Tibial nerve (tissue), 3 donors: ENCODE data around the gene DDI1.

Source experiments
- CTCF ChIP-seq, 5 experiments: fragments of 200-600 bp in 3 of 5; fragments of 450-650 bp in 2 of 5; sonication (generic) in 3 of 5; IDR thresholded peaks; one replicate each; pipeline ENCODE4 v1.5.1; 2016 to 2019; ENCODE audit warnings: antibody characterized with exemption in 5 of 5, mild to moderate bottlenecking in 3 of 5, moderate library complexity in 2 of 5
- POLR2A ChIP-seq, 2 donors: fragments of 450-650 bp; IDR thresholded peaks; one replicate each; pipeline ENCODE4 v1.6.1; 2017; ENCODE audit warnings: antibody characterized with exemption in 2 of 2, mild to moderate bottlenecking in 2 of 2, moderate library complexity in 2 of 2

GRCh38 chr11:104053743-104054478 lies 17.5 kb downstream of the DDI1 start:
- TF ChIP-seq POLR2A (IDR thresholded peaks at IDR 0.05) (no peak), CTCF (IDR thresholded peaks at IDR 0.05) (no peak)
